ENCODE data around the gene EVI5. TPM values are rescaled to one million over a fixed set of nuclear protein-coding genes. Genes with fewer than 3 reads are reported as not detected.

EVI5 gene
- total and polyA plus RNA-seq, 10 of the 15 experiments (the other 5 are each of a cell fraction or from before 2014, with no cell fraction given): 0.27 to 6.8 (median 1.7) TPM

GRCh38 chr1:92583821-92584760, 200.8 kb downstream of the EVI5 start (continued):
- peak; percentile 89 for TF ChIP-seq ATF2 (IDR thresholded peaks at IDR 0.05; ENCODE audit: low read length)
- peak; percentile 97 for TF ChIP-seq RUNX3 (IDR thresholded peaks at IDR 0.05; ENCODE audit: low read length)
- peak; percentile 78 for TF ChIP-seq CBFB (IDR thresholded peaks at IDR 0.05; ENCODE audit: low read depth)
- peak in 2 of 3 experiments; percentile 15 to 32; a peak in 1 of 6 replicates for TF ChIP-seq CTCF (IDR thresholded peaks at IDR 0.05 in 2 of 3, conservative IDR thresholded peaks at IDR 0.05 in 1 of 3; ENCODE audit: control insufficient read depth in 2 of 3, extremely low read depth in 1 of 3, insufficient read depth in 1 of 3, low read depth in 3 of 3, low read length in 3 of 3)
- peak; percentile 42 for TF ChIP-seq NR2F1 (conservative IDR thresholded peaks at IDR 0.05)
- no peak for TF ChIP-seq E2F8 (IDR thresholded peaks at IDR 0.05; ENCODE audit: low read depth, partially characterized antibody)
- TF ChIP-seq FOXM1 (IDR thresholded peaks at IDR 0.05; ENCODE audit: low read depth, low read length): peak; percentile 92; the same call in 1 of the 2 replicates
- TF ChIP-seq NR2C2 (IDR thresholded peaks at IDR 0.05; ENCODE audit: borderline replicate concordance, control insufficient read depth, insufficient read length, low read depth): no peak
- peak; percentile 52 for TF ChIP-seq MEF2B (IDR thresholded peaks at IDR 0.05; ENCODE audit: partially characterized antibody, poor library complexity, severe bottlenecking)
- TF ChIP-seq TCF7 (IDR thresholded peaks at IDR 0.05; ENCODE audit: borderline replicate concordance): peak; percentile 45; the same call in 1 of the 2 replicates
- TF ChIP-seq IRF4 (IDR thresholded peaks at IDR 0.05; ENCODE audit: low read depth, low read length): peak; percentile 75
- peak; percentile 51; the same call in 1 of the 2 replicates for TF ChIP-seq GABPA (IDR thresholded peaks at IDR 0.05; ENCODE audit: low read depth)
- TF ChIP-seq BACH1 (IDR thresholded peaks at IDR 0.05; ENCODE audit: borderline replicate concordance): peak; percentile 62; the same call in 1 of the 2 replicates
- peak; percentile 97 for TF ChIP-seq MTA2 (IDR thresholded peaks at IDR 0.05; ENCODE audit: low read depth)
- TF ChIP-seq SKIL (IDR thresholded peaks at IDR 0.05; ENCODE audit: low read depth, poor library complexity, severe bottlenecking): peak; percentile 65
- 0 out of 2 replicates have a peak, but pooled peaks have one; percentile 47 for TF ChIP-seq PAX5 (IDR thresholded peaks at IDR 0.05; ENCODE audit: borderline replicate concordance, low read depth, low read length)
- TF ChIP-seq MEF2A (IDR thresholded peaks at IDR 0.05; ENCODE audit: insufficient read depth, low read depth, low read length): peak; percentile 94
- peak; percentile 80 for TF ChIP-seq PML (IDR thresholded peaks at IDR 0.05; ENCODE audit: low read length)
- peak in 1 of 2 experiments; percentile 76; a peak in 1 of 4 replicates for TF ChIP-seq CEBPB (IDR thresholded peaks at IDR 0.05; ENCODE audit: borderline replicate concordance in 1 of 2, low read depth in 2 of 2, low read length in 2 of 2)
- TF ChIP-seq BCL11A (IDR thresholded peaks at IDR 0.05; ENCODE audit: low read depth, low read length): peak; percentile 93
- peak; percentile 40; the same call in 1 of the 2 replicates for TF ChIP-seq NBN (IDR thresholded peaks at IDR 0.05)
